Activated CD4-positive, alpha-beta T cell treated with anti-CD3 and anti-CD28 coated beads for 36 hours (primary cell): ENCODE data around the gene SKI. TPM values are rescaled to one million over a fixed set of nuclear protein-coding genes. Genes with fewer than 3 reads are reported as not detected.
A peak's percentile ranks its signal among the peaks of the same experiment; 100 is the strongest.

ENCODE experiments used
- ATAC-seq: fragments of 200-7000 bp; cut with Tn5 transposase; one replicate; pipeline ENCODE4 v1.10.0; 2021; ENCODE audit warnings: mild to moderate bottlenecking, moderate library complexity
- CTCF ChIA-PET: fragments of 350-600 bp; sonication (Branson Sonifier 250); formaldehyde crosslinking; loops from one replicate; lab custom pipeline; 2021; ENCODE audit warnings: antibody characterized with exemption; lab: Charles Lee
- POLR2A ChIA-PET: fragments of 350-600 bp; sonication (Branson Sonifier 250); formaldehyde crosslinking; loops from one replicate; lab custom pipeline; 2021; ENCODE audit warnings: antibody characterized with exemption, inconsistent platforms; lab: Charles Lee
- DNase-seq: peaks from one replicate; pipeline ENCODE4 v3.0.0-alpha.2; 2020
- H3K27ac Mint-ChIP-seq: one replicate; pipeline ENCODE4 v1.8.0; 2021; ENCODE audit warnings: mixed read lengths
- H3K27me3 Mint-ChIP-seq: one replicate; pipeline ENCODE4 v1.8.0; 2021; ENCODE audit warnings: mixed read lengths
- H3K36me3 Mint-ChIP-seq: one replicate; pipeline ENCODE4 v1.8.0; 2021; ENCODE audit warnings: low read depth, mixed read lengths
- H3K4me1 Mint-ChIP-seq: one replicate; pipeline ENCODE4 v1.8.0; 2021; ENCODE audit warnings: mixed read lengths
- H3K4me3 Mint-ChIP-seq: one replicate; pipeline ENCODE4 v1.8.0; 2021; ENCODE audit warnings: mild to moderate bottlenecking, moderate library complexity, mixed read lengths
- H3K9me3 Mint-ChIP-seq: one replicate; pipeline ENCODE4 v1.8.0; 2021; ENCODE audit warnings: low read depth, mixed read lengths
- intact Hi-C, 2 experiments: fragments of 100-400 bp; cut with DNase I in 1 of 2; cut with micrococcal nuclease in 1 of 2; formaldehyde crosslinking; loops; one replicate each; pipeline versions ENCODE4 v1.14.2 to v1.15.1; 2022 to 2024; cut with DNase I, micrococcal nuclease
- total RNA-seq, 2 experiments: library from RNA; stranded (reverse); gene quantifications; one replicate each; pipeline ENCODE4 v1.2.3, GENCODE V29; 2021

SKI gene
- total RNA-seq, 2 experiments from 2014 or later = 28.7 to 34.0 TPM

GRCh38 chr1:2300851-2301606 is 72.9 kb downstream of the SKI start:
- peak overlapping the region; percentile 79 for H3K4me3 Mint-ChIP-seq
- no peaks in the 10 kb centered on the region for H3K27me3 Mint-ChIP-seq
- POLR2A ChIA-PET = interaction anchor here (0.5 to 2.7 kb wide), 9 partner anchors 9 to 137 kb away, joined by 3 to 19 read pairs (median 4); no protein-coding TSS in a partner anchor
- ATAC-seq (peak; percentile 81), DNase-seq (peak; percentile 95)
- intact Hi-C loops = loop anchor here (1.0 to 5.0 kb wide), 13 partner anchors 11 to 246 kb away; partner anchors contain the start of genes MORN1 (in 1 of the 2) and RER1 (in 1 of the 2)
- no peaks in the 10 kb centered on the region for H3K9me3 Mint-ChIP-seq
- peak overlapping the region; percentile 95 for H3K27ac Mint-ChIP-seq
- peaks cover 26% of the 10 kb centered on the region for H3K36me3 Mint-ChIP-seq
- peaks cover 59% of the 10 kb centered on the region for H3K4me1 Mint-ChIP-seq
- CTCF ChIA-PET = interaction anchor here (0.6 to 1.3 kb wide), 5 partner anchors 10 to 256 kb away, joined by 3 to 4 read pairs (median 3); partner anchors contain the start of gene FAAP20

- Mint-ChIP-seq H3K4me3 (peak overlapping the region; percentile 79), H3K4me1 (peaks cover 52% of the 10 kb centered on the region), H3K36me3 (peaks cover 22% of the 10 kb centered on the region), H3K27me3 (no peaks in the 10 kb centered on the region), H3K9me3 (no peaks in the 10 kb centered on the region), H3K27ac (peak overlapping the region; percentile 95)
- DNase-seq (no peak), ATAC-seq (no peak)
- ChIA-PET POLR2A (interaction anchor here (0.5 to 2.7 kb wide), 8 partner anchors 10 to 138 kb away, joined by 3 to 19 read pairs (median 4); no protein-coding TSS in a partner anchor), CTCF (interaction anchor here (0.7 to 1.3 kb wide), 4 partner anchors 10 to 107 kb away, joined by 3 to 4 read pairs (median 3); partner anchors contain the start of gene FAAP20)
- intact Hi-C loops = loop anchor here (1.0 to 5.0 kb wide), 8 partner anchors 13 to 246 kb away; no protein-coding TSS in a partner anchor
Observed at GRCh38 chr1:2301607-2302291, 73.6 kb downstream of the SKI start.

DNA sequence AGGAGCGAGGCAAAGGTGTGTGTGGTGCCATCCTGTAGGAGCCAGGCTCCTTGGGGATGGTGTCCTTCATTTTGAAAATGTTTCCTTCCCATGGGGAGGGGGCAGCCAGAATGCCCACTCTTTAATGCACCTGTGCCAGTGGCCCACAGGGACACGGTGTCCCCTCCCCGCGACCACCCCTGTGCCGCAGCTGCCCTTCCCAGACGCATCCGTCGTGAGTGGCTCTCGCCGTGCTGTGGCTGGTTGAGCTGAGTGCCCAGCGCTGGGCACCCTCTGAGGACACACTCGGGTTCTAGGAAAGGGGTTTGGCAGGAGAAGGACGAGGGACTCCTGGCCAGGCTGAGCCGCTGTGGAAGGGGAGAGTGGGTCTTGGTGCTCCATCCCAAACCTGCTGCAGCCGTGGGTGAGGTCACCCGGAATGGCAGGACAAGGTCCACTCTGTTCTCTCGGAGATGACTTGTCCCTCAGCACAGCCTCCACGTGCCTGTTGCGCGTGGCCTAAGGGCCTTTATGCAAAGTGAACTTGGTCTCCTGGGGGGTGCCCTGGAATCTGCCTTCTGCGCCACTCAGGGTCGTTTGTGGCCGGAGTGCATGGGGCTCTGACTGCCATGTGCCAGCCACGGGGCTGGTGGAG is 74.3 kb downstream of the SKI start:
- Mint-ChIP-seq H3K27me3 (no peaks in the 10 kb centered on the region), H3K4me3 (no peak overlapping the region), H3K36me3 (peaks cover 29% of the 10 kb centered on the region), H3K27ac (peak overlapping the region; percentile 95), H3K4me1 (peaks cover 45% of the 10 kb centered on the region), H3K9me3 (no peaks in the 10 kb centered on the region)
- ChIA-PET CTCF (interaction anchor here (0.5 to 0.7 kb wide), 2 partner anchors 9 to 22 kb away, joined by 3 read pairs; no protein-coding TSS in a partner anchor), POLR2A (no interaction called here)
- ATAC-seq = no peak
- DNase-seq = no peak
- intact Hi-C loops = loop anchor here in 1 of 2 experiments (5.0 kb wide), 1 partner anchor 245 kb away; no protein-coding TSS in a partner anchor

- Mint-ChIP-seq H3K27me3 (no peaks in the 10 kb centered on the region), H3K36me3 (peaks cover 35% of the 10 kb centered on the region), H3K9me3 (no peaks in the 10 kb centered on the region), H3K4me3 (no peak overlapping the region), H3K4me1 (peaks cover 37% of the 10 kb centered on the region), H3K27ac (no peak overlapping the region)
- DNase-seq (no peak), ATAC-seq (no peak)
- intact Hi-C loops = loop anchor here in 1 of 2 experiments (5.0 kb wide), 1 partner anchor 244 kb away; no protein-coding TSS in a partner anchor
- ChIA-PET CTCF (interaction anchor here (0.5 kb wide), 1 partner anchor 21 kb away, joined by 3 read pairs; no protein-coding TSS in a partner anchor), POLR2A (no interaction called here)
Observed at GRCh38 chr1:2303016-2303775, 75.1 kb downstream of the SKI start.

- ATAC-seq (no peak), DNase-seq (no peak)
- Mint-ChIP-seq H3K27ac (no peak overlapping the region), H3K36me3 (peaks cover 41% of the 10 kb centered on the region), H3K27me3 (no peaks in the 10 kb centered on the region), H3K4me1 (peaks cover 31% of the 10 kb centered on the region), H3K9me3 (no peaks in the 10 kb centered on the region), H3K4me3 (no peak overlapping the region)
- ChIA-PET CTCF (no interaction called here), POLR2A (no interaction called here)
- intact Hi-C loops = loop anchor here in 1 of 2 experiments (5.0 kb wide), 1 partner anchor 244 kb away; no protein-coding TSS in a partner anchor
Observed at GRCh38 chr1:2303781-2304180, 75.7 kb downstream of the SKI start.

DNA sequence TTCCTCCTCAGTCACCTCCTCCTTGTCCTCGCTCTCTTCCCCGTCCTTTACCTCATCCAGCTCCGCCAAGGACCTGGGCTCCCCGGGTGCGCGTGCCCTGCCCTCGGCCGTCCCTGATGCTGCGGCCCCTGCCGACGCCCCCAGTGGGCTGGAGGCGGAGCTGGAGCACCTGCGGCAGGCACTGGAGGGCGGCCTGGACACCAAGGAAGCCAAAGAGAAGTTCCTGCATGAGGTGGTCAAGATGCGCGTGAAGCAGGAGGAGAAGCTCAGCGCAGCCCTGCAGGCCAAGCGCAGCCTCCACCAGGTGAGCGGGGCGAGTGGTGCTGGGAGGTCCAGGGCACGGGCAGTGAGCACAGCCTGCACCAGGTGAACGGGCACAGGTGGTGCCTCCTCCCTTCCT is 76.2 kb downstream of the SKI start:
- DNase-seq = no peak
- Mint-ChIP-seq H3K27ac (no peak overlapping the region), H3K9me3 (no peaks in the 10 kb centered on the region), H3K27me3 (no peaks in the 10 kb centered on the region), H3K4me1 (peaks cover 27% of the 10 kb centered on the region), H3K4me3 (no peak overlapping the region), H3K36me3 (peaks cover 42% of the 10 kb centered on the region)
- ATAC-seq = no peak
- CTCF ChIA-PET = no interaction called here
- POLR2A ChIA-PET = no interaction called here
- intact Hi-C loops = loop anchor here in 1 of 2 experiments (5.0 kb wide), 1 partner anchor 243 kb away; no protein-coding TSS in a partner anchor

DNA sequence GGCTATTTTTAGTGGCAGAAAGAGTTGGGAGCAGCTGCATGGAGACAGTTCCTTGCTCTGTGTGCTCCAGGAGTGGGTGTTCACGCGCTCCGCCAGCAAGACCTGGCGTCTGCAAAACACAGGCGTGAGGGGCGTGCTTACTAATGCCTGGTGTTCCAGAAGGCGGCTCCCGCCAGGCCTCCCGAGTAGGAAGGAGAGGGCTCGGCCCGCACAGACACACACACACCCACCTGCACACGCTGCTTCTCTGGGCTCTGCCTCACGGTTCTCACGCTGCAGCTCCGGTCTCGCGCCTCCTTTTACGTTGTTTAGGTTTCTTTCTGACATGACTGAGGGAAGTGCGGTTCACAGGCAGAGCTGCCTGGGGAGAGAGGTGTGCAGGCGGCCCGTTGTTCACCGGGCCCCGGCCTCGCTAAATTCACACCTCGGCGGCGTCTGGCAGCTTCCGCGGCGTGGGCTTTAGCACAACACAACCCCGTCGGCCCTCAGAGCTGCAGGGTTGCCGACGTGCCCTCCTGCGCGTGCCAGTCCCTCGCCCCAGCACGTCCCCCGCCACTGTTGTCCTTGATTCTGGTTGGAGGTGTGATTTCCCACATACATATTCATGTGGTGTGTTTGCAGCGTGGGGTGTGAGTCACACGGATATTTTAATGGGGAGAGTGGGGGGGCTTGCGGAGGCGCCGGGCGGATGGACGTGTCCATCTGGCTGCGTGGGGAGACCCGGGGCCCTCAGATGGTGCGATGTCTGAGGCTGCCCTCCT is 77.0 kb downstream of the SKI start:
- intact Hi-C loops = loop anchor here in 1 of 2 experiments (5.0 kb wide), 1 partner anchor 242 kb away; no protein-coding TSS in a partner anchor
- CTCF ChIA-PET = no interaction called here

GRCh38 chr1:2306151-2306978 is 78.2 kb downstream of the SKI start:
- H3K36me3 Mint-ChIP-seq = peaks cover 42% of the 10 kb centered on the region
- H3K27me3 Mint-ChIP-seq = no peaks in the 10 kb centered on the region
- intact Hi-C loops = no loop called here
- no peak for DNase-seq
- ChIA-PET POLR2A (no interaction called here), CTCF (interaction anchor here (0.6 kb wide), 1 partner anchor 146 kb away, joined by 3 read pairs; no protein-coding TSS in a partner anchor)
- peaks cover 14% of the 10 kb centered on the region for H3K4me1 Mint-ChIP-seq
- no peak overlapping the region for H3K27ac Mint-ChIP-seq
- ATAC-seq = no peak
- H3K4me3 Mint-ChIP-seq = no peak overlapping the region
- no peaks in the 10 kb centered on the region for H3K9me3 Mint-ChIP-seq

More for the DNA sequence above, 77.0 kb downstream of the SKI start:
- Mint-ChIP-seq H3K9me3 (no peaks in the 10 kb centered on the region), H3K4me3 (no peak overlapping the region), H3K27me3 (no peaks in the 10 kb centered on the region), H3K27ac (no peak overlapping the region), H3K4me1 (peaks cover 20% of the 10 kb centered on the region), H3K36me3 (peaks cover 42% of the 10 kb centered on the region)
- ATAC-seq (no peak), DNase-seq (no peak)
- POLR2A ChIA-PET = no interaction called here

- no peaks in the 10 kb centered on the region for H3K27me3 Mint-ChIP-seq
- H3K4me3 Mint-ChIP-seq = no peak overlapping the region
- H3K36me3 Mint-ChIP-seq = peaks cover 42% of the 10 kb centered on the region
- H3K27ac Mint-ChIP-seq = no peak overlapping the region
- intact Hi-C loops = no loop called here
- H3K4me1 Mint-ChIP-seq = peaks cover 10% of the 10 kb centered on the region
- DNase-seq (no peak), ATAC-seq (no peak)
- CTCF ChIA-PET = interaction anchor here (0.6 kb wide), 1 partner anchor 147 kb away, joined by 3 read pairs; no protein-coding TSS in a partner anchor
- POLR2A ChIA-PET = no interaction called here
- no peaks in the 10 kb centered on the region for H3K9me3 Mint-ChIP-seq
Observed at GRCh38 chr1:2307064-2307605, 79.0 kb downstream of the SKI start.
